Nephron (organoid): ENCODE results near the gene UBE2QL1.

ENCODE experiments used
- H3K27ac Mint-ChIP-seq, 3 experiments: 2 replicates each; pipeline ENCODE4 v1.8.0; 2020; ENCODE audit warnings: mixed read lengths in 3 of 3, mild to moderate bottlenecking in 2 of 3, moderate library complexity in 1 of 3
- H3K27me3 Mint-ChIP-seq: 2 replicates; pipeline ENCODE4 v1.8.0; 2021; ENCODE audit warnings: low read depth, mild to moderate bottlenecking, moderate library complexity, mixed read lengths
- H3K36me3 Mint-ChIP-seq: 2 replicates; pipeline ENCODE4 v1.8.0; 2020; ENCODE audit warnings: low read depth, mixed read lengths
- H3K4me1 Mint-ChIP-seq: 2 replicates; pipeline ENCODE4 v1.8.0; 2020; ENCODE audit warnings: mixed read lengths
- H3K4me3 Mint-ChIP-seq, 3 experiments: 2 replicates each; pipeline ENCODE4 v1.8.0; 2020; ENCODE audit warnings: mild to moderate bottlenecking in 3 of 3, mixed read lengths in 3 of 3, moderate library complexity in 2 of 3
- H3K9me3 Mint-ChIP-seq: 2 replicates; pipeline ENCODE4 v1.8.0; 2020; ENCODE audit warnings: mixed read lengths
- TF ChIP-seq, protein P1 (sequence below), 3 experiments: fragments of 200-600 bp; sonication (generic); IDR thresholded peaks; one replicate each; pipeline ENCODE4 v1.5.0; 2021; ENCODE audit warnings: antibody characterized with exemption in 3 of 3; ENCODE audit not compliant: unreplicated experiment in 3 of 3

The UBE2QL1 gene

DNA sequence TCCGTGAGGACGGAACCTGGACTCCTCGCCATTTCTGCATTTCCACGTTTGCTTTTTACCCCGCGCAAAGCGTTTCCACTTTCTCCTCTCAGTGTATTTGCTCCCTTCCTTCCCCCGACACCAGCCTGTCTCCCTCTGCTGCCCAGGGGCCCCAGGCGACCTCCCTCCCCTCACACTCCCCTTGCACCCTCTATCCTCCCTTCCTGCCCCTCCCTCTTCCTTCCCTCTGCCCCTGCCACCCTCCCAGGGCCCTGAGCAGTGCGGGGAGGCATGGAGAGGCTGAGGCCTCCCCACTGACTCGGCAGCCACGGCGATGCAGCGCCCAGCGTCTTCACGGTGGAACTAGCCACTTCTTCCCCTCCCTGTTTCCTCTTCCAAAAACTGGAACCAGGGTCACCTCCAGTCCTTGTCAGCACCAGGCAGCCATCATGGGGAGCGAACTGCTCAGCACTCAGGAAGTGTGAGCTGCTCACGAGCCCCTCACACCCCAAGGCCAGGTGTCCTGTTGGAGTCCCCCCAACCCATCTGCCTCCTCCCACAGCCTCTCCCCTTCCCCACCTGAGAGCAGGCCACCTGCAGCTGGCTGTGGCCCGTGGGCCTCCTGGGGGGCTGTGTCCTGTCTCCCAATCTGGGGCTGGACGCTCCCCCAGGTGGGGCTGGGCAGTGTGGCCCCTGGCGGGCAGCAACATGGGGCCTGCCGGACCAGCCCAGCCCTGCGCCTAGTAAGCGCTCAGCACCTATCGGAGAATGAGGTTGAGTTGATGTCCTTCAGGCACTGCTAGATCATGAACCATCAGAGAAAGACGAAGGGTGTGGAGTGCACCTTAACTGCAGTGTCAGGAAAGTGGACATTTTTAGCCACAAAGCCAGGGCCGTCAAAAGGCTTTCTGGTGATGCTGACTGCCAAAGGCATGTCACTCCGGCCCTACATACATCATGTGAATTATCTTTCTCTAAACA is 17.5 kb downstream of the UBE2QL1 start:
- Mint-ChIP-seq H3K9me3 (no peaks in the 10 kb centered on the region), H3K27ac (no peak overlapping the region), H3K27me3 (peaks cover 18% of the 10 kb centered on the region), H3K36me3 (no peaks in the 10 kb centered on the region), H3K4me1 (peaks cover 6% of the 10 kb centered on the region), H3K4me3 (no peak overlapping the region)
- TF ChIP-seq, protein P1, sequence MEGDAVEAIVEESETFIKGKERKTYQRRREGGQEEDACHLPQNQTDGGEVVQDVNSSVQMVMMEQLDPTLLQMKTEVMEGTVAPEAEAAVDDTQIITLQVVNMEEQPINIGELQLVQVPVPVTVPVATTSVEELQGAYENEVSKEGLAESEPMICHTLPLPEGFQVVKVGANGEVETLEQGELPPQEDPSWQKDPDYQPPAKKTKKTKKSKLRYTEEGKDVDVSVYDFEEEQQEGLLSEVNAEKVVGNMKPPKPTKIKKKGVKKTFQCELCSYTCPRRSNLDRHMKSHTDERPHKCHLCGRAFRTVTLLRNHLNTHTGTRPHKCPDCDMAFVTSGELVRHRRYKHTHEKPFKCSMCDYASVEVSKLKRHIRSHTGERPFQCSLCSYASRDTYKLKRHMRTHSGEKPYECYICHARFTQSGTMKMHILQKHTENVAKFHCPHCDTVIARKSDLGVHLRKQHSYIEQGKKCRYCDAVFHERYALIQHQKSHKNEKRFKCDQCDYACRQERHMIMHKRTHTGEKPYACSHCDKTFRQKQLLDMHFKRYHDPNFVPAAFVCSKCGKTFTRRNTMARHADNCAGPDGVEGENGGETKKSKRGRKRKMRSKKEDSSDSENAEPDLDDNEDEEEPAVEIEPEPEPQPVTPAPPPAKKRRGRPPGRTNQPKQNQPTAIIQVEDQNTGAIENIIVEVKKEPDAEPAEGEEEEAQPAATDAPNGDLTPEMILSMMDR (IDR thresholded peaks at IDR 0.05; ENCODE audit: unreplicated experiment in 3 of 3): no peak

DNA sequence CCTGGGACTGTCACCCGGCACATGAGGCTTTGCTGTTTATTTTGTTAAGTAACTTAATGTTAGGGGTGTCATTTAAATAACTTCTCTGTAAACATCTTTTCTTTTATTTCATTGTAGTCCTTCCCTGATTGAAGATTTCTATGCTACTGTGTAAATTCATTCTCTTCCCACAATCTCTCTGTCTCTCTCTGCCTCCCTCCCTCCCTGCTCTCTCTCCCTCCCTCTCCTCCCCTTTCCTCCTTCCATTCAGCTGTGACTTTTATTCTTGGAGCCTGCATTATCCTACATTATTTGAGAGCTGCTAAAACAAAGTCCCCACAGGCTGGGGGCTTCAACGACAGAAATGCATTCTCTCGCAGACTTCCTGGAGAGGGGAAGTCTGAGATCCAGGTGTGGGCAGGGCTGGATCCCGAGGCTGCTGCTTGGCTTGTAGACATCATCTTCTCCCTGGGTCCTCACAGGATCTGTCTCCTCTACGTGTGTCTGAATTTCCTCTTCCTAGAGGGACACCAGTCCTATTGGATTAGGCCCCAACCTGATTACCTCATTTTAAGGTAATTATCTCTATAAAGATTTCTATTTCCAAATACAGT is 18.4 kb downstream of the UBE2QL1 start:
- no peak overlapping the region for H3K27ac Mint-ChIP-seq
- TF ChIP-seq, protein P1 (IDR thresholded peaks at IDR 0.05; ENCODE audit: unreplicated experiment in 3 of 3): no peak
- peaks cover 14% of the 10 kb centered on the region for H3K27me3 Mint-ChIP-seq
- no peak overlapping the region for H3K4me3 Mint-ChIP-seq
- no peaks in the 10 kb centered on the region for H3K36me3 Mint-ChIP-seq
- no peaks in the 10 kb centered on the region for H3K9me3 Mint-ChIP-seq
- peaks cover 6% of the 10 kb centered on the region for H3K4me1 Mint-ChIP-seq

DNA sequence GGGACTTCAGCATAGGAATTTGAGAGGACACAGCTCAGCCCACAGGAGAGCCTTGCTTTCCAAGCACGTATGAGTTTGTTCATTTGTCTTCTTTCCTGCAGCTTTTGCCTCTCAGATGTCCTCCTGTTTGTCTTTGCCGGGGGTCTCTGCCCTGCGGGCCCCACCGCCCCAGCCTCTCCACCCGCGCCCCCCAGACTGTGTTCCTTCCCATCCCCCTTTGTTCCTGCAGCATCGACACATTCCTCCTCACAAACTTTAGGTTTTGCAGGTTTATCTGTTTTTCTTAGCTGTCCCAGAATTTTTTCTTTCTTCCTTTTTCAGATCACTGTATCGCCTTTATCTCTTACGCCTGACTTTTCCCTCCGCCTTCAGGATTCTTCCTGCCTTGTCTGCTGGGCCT is 18.9 kb downstream of the UBE2QL1 start:
- TF ChIP-seq, protein P1 (IDR thresholded peaks at IDR 0.05; ENCODE audit: unreplicated experiment in 3 of 3): no peak
- no peaks in the 10 kb centered on the region for H3K9me3 Mint-ChIP-seq
- peaks cover 14% of the 10 kb centered on the region for H3K27me3 Mint-ChIP-seq
- H3K27ac Mint-ChIP-seq: no peak overlapping the region
- H3K36me3 Mint-ChIP-seq: no peaks in the 10 kb centered on the region
- no peak overlapping the region for H3K4me3 Mint-ChIP-seq
- H3K4me1 Mint-ChIP-seq: peaks cover 6% of the 10 kb centered on the region

DNA sequence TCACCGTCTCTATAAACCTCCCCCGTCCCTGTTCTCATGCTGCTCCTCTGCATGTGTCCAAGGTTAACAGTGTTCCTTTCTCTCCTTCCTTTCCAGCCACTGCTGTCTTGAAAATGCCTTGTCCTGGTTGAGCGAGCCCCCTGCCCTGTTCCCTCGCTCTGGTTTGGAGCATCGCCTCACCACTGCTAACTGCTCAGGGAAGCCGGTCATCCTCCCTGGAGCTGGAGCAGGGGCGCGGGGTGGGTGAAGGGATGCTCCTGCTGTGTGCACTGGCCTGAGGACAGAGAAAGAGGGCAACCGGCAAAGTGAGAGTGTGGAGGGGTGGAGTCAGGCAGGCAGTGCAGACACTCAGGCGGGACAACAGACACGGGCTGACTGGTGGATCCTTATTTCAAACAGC is 19.4 kb downstream of the UBE2QL1 start:
- TF ChIP-seq, protein P1 (IDR thresholded peaks at IDR 0.05; ENCODE audit: unreplicated experiment in 3 of 3): no peak
- Mint-ChIP-seq H3K4me3 (no peak overlapping the region), H3K9me3 (no peaks in the 10 kb centered on the region), H3K4me1 (peaks cover 6% of the 10 kb centered on the region), H3K36me3 (no peaks in the 10 kb centered on the region), H3K27me3 (peaks cover 16% of the 10 kb centered on the region), H3K27ac (no peak overlapping the region)

DNA sequence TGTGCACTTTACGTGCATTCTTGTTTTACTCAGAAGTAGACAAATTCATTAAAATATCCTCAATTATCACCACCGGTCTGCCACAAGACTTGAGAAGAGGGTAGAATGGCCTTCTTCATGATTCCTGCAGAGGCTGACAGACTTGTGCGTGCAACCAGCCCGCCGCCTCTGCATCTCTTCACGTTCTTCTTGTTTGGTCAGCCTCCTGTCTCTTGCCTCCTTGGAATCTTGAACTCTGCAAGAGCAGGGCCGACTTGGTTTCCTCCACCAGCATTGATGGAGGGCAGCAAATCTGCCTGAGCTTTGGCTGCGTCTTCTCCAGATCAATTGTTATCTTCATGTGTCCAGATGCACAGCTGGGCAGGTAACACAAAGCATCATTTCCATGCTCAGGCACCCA is 20.2 kb downstream of the UBE2QL1 start:
- Mint-ChIP-seq H3K36me3 (no peaks in the 10 kb centered on the region), H3K4me3 (no peak overlapping the region), H3K9me3 (no peaks in the 10 kb centered on the region), H3K27ac (no peak overlapping the region), H3K4me1 (peaks cover 6% of the 10 kb centered on the region), H3K27me3 (peaks cover 18% of the 10 kb centered on the region)
- TF ChIP-seq, protein P1 (IDR thresholded peaks at IDR 0.05; ENCODE audit: unreplicated experiment in 3 of 3): no peak
